Measurements from ENCODE around the gene TEX19.
"Not testable (repeated sequence)": the region's sequence is repeated elsewhere in the genome, so short reads cannot be mapped to it uniquely, and the experiment has no call there.

Gene TEX19

GRCh38 chr17:82359451-82360074 lies 516 bp downstream of the TEX19 start:
- DNase-seq: not testable (repeated sequence)

DNA sequence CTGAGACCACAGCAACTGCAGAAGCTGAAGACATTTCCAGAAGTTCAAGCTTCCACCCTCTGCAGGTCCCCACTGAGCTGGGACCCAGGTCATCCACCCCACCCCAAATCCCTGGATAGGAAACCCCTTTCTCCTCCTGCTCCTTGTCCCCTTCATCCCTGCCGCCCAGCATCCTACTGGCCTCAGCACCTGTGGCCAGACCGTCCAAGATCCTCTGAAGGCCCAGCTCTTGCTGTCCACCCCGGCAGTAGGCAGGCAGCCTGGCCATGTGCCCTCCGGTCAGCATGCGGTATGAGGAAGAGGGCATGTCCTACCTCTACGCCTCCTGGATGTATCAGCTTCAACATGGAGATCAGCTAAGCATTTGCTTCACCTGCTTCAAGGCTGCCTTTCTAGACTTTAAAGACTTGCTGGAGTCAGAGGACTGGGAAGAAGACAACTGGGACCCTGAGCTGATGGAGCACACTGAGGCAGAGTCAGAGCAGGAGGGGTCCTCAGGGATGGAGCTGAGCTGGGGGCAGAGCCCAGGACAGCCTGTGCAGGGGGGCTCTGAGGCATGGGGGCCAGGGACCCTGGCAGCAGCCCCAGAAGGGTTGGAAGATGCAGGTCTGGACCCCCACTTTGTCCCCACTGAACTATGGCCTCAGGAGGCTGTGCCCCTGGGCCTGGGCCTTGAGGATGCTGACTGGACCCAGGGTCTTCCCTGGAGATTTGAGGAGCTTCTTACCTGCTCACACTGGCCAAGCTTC lies 3.0 kb downstream of the TEX19 start:
- DNase-seq: no peak

GRCh38 chr17:82365606-82366295 lies 6.7 kb downstream of the TEX19 start:
- no peak for DNase-seq

- no peak for DNase-seq
Measured at GRCh38 chr17:82366749-82367148, 7.7 kb downstream of the TEX19 start.

GRCh38 chr17:82367724-82368524 lies 8.9 kb downstream of the TEX19 start:
- no peak for DNase-seq

GRCh38 chr17:82369211-82369610 lies 10.2 kb downstream of the TEX19 start:
- DNase-seq: no peak

DNA sequence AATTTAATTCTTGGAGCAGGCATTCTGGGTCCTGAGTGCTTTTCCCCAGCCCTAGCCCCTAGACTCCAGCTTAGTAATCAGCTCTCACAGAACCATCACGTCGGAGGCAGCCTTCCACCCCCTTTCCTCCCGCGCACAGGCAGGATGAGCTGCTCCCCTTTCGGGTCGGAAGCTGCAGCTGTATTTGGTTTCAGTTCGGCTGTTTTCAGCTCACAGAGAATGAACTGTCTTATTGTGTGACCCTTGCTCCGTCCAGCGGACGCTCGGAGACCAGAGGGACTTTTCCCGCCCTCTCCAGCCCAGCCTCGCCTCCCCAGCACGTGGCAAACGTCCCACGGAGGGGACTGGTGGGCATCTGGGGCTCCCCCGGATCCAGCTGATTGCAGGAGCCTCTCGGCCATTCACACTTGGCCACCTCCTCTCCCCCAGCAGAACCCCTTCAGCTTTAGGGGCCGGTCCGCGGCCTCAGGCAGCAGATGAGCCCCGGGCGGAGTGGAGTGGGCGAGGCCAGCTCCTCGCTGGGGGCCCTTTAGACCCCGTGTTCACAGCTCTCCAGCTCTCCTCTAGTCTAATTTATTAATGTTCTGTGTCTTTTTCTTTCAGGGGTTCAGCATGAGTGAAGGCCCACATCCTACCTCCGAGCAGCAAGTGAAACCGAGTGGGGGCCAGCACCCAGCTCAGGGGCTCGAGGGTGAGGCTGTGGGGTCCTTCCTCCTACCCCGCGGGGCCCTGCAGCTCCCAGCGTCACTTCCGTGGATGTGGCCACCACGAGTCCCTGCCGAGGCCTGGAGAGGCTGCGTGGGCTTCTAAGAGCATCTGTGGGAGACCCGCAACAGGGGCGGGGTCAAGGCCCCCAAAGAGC lies 11.7 kb downstream of the TEX19 start:
- no peak for DNase-seq

GRCh38 chr17:82371333-82372248 lies 12.5 kb downstream of the TEX19 start, which contains the start of gene UTS2R:
Gene UTS2R (plus strand): TSS chr17:82371765. CDS start chr17:82374325, 2,560 bp downstream.
- DNase-seq: no peak

DNA sequence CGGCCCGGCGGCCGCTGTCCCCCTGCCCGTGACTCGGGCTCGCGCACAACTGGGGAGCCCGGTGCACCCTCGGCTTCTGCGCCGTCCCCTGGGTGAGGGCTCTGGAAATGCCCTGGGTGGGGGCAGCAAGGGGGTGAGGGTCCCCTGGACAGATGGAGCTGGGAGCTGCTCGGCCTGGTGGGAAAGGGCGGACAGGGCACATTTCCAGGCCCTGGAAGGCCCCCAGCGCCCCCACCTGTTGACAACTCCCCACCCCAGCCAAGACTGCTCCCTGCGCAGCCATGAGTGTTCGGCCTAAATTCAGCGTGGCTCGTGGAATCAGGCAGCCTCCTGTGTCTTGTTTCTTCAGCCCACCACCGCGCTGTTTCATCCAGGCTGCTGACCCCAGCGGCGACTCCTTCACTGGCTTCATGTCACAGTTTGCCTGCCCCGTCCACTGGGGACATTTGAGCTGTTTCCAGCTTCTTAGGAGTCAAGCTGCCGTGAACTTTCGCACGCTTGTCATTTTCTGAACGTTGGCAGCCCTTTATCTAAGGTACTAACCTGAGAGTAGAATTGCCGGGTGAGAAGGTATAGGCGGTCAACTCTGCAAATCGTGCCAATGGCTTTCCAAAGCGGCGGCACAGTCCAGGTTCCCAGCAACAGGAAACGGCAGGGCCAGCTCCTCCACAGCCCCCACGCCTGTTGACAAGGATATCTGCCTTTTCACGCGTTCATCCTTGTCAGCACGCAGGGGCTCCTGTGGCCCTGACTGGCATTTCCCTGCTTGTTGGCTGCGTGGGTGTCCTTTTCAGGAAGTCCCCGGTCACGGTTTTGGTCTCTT lies 13.4 kb downstream of the TEX19 start:
- no peak for DNase-seq

GRCh38 chr17:82373072-82373452 lies 14.0 kb downstream of the TEX19 start:
- DNase-seq: not testable (repeated sequence)

DNA sequence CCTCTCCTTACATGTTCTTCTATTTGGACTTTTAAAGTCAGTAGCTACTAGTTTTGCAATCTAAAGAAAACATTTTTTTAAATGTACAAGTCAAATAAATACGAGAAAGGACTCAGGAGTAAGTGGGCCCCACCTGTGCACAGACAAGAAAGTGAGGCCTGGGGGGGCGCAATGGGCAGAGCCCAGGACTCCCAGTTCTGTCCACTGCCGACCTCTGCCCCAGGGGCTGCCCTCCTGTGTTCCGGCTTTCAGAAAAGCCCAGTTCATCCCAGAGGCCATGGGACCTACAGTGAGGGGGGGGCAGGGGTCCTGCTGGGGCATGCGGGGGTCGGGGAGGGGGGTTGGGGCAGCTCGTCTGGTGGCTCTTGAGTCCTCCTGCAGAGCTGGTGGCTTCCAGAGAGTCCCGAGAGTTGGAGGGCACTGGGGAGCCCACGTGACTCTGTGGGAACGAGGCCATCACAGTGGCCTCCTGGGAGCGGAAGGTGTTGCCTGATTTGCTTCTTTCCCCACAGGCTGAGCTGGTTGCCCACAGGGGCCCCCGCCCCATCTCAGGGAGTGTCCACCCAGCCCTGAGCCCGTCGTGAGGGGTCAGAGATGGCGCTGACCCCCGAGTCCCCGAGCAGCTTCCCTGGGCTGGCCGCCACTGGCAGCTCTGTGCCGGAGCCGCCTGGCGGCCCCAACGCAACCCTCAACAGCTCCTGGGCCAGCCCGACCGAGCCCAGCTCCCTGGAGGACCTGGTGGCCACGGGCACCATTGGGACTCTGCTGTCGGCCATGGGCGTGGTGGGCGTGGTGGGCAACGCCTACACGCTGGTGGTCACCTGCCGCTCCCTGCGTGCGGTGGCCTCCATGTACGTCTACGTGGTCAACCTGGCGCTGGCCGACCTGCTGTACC lies 14.9 kb downstream of the TEX19 start:
- DNase-seq: no peak

- no peak for DNase-seq
Measured at GRCh38 chr17:82374626-82375331, 15.7 kb downstream of the TEX19 start.

- no peak for DNase-seq
Measured at GRCh38 chr17:82375359-82376041, 16.5 kb downstream of the TEX19 start.

GRCh38 chr17:82376042-82376730 lies 17.1 kb downstream of the TEX19 start:
- no peak for DNase-seq

DNA sequence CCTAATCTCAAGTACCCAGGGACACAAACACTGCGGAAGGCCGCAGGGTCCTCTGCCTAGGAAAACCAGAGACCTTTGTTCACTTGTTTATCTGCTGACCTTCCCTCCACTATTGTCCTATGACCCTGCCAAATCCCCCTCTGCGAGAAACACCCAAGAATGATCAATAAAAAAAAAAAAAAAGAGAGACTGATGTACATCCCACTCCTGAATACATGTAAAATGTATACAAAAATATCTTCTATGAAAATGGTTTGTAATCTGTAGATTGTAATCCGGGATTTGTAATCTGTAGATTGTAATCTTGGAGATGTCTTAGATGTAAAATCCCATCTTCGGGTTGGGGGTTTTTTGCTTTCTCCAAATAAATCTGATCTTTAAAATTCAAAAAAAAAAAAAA lies 18.2 kb downstream of the TEX19 start:
- not testable (repeated sequence) for DNase-seq

GRCh38 chr17:82377924-82378740 lies 19.1 kb downstream of the TEX19 start:
- no peak for DNase-seq
